ENCODE results near the gene CLEC2L.

DNA sequence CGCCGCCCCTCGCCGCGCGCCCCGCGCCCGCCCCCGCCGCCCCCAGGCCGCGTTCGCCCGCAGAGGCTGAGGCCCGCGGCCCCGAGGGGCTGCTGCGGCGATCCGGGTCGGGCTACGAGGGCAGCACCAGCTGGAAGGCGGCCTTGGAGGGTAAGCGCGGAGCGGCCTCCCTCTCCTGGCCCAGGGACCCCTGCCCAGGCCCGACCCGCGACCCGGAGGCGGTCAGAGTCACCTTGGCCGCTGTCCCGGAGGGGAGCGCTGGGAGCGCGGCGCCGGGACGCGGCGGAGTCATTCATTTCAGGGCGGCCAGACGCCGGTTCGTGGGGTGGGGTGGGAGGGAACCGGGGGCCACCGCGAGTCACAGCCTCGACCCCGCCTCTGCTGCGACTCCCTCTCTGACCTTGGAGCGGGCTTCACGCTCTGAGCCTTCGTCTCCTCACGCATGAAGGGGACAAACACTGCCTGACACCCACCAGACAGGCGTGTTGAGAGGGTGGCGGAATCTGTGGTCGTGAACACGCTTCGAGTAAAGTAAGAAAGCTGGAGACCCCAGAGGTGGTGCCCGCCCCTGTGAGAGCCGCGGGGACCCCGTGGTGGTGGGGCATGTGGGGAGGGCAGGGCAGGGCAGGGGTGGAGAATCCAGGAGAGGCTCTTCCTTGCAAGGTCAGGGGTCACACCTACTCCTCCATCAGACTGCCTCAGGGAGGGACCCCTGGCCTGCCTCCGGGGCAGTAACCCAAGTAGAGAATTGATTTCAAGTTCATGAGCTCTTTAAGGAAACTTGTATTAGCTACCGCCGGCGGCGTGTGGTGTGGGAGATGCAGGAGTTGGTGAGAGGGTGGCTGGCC, 707 bp downstream of the CLEC2L start:
- TF ChIP-seq POLR2A (IDR thresholded peaks at IDR 0.05) (no peak), CTCF (IDR thresholded peaks at IDR 0.05 in 8 of 11, conservative IDR thresholded peaks at IDR 0.05 in 3 of 11) (no peak), POLR2AphosphoS5 (IDR thresholded peaks at IDR 0.05) (no peak)
